ENCODE data around the gene TEX50.
"Not testable (repeated sequence)": the region's sequence is repeated elsewhere in the genome, so short reads cannot be mapped to it uniquely, and the experiment has no call there.

The TEX50 gene

DNA sequence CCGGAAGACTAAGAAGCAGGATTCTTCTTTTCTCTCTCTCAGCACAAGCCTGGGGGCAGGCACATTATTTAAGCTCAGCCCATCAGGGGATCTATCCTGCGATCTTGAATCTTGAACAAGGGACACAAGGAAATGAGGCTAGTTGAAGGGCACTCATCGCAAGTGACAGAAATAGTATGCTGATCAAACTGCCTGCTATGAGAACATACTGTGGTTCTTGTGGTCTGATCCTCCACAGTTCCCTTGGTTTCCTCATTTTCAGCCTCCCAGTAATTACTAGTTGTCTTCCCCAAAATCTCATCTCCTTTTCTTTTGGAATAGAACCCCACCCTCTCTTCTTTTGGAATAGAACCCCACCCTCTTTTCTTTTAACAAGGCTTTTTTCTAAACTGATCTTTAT is 28.0 kb downstream of the TEX50 start:
- Histone ChIP-seq H3K4me1 (ENCODE audit: control insufficient read depth, insufficient read depth, low read length, poor library complexity, severe bottlenecking) (no peaks in the 10 kb centered on the region), H3K9me3 (ENCODE audit: control insufficient read depth, low read length) (no peaks in the 10 kb centered on the region), H3K27ac (ENCODE audit: low read depth, low read length, severe bottlenecking) (no peak overlapping the region), H3K4me3 (ENCODE audit: extremely low read depth, insufficient read depth, low read length, poor library complexity, severe bottlenecking) (no peak overlapping the region), H3K36me3 (ENCODE audit: control insufficient read depth, insufficient read depth, low read length) (no peaks in the 10 kb centered on the region)
- 93% methylated on average over 3 of the region's 3 CpGs; no CpG with 5 or more reads in 1 of the 2 experiments for WGBS, 2 experiments (ENCODE audit: insufficient coverage in 2 of 2)

GRCh38 chr1:173666646-173667045 is 31.5 kb downstream of the TEX50 start:
- no peak overlapping the region for H3K27ac ChIP-seq (ENCODE audit: low read depth, low read length, severe bottlenecking)

GRCh38 chr1:173669491-173669941 is 34.4 kb downstream of the TEX50 start, which contains the start of gene ANKRD45:
ANKRD45 (minus strand) TSS chr1:173669851; CDS start chr1:173659418, 10,433 bp downstream.
- H3K4me1 ChIP-seq (ENCODE audit: control insufficient read depth, insufficient read depth, low read length, poor library complexity, severe bottlenecking) = no peaks in the 10 kb centered on the region
- WGBS, 2 experiments (ENCODE audit: insufficient coverage in 2 of 2) = 6 to 10% methylated on average over 16 to 22 of the region's 33 CpGs

More at GRCh38 chr1:173666646-173667045, 31.5 kb downstream of the TEX50 start:
- H3K4me3 ChIP-seq (ENCODE audit: extremely low read depth, insufficient read depth, low read length, poor library complexity, severe bottlenecking) = no peak overlapping the region
- no peaks in the 10 kb centered on the region for H3K36me3 ChIP-seq (ENCODE audit: control insufficient read depth, insufficient read depth, low read length)
- WGBS, 2 experiments (ENCODE audit: insufficient coverage in 2 of 2) = 100% methylated on average over 1 of the region's 3 CpGs
- no peaks in the 10 kb centered on the region for H3K4me1 ChIP-seq (ENCODE audit: control insufficient read depth, insufficient read depth, low read length, poor library complexity, severe bottlenecking)
- no peaks in the 10 kb centered on the region for H3K9me3 ChIP-seq (ENCODE audit: control insufficient read depth, low read length)

DNA sequence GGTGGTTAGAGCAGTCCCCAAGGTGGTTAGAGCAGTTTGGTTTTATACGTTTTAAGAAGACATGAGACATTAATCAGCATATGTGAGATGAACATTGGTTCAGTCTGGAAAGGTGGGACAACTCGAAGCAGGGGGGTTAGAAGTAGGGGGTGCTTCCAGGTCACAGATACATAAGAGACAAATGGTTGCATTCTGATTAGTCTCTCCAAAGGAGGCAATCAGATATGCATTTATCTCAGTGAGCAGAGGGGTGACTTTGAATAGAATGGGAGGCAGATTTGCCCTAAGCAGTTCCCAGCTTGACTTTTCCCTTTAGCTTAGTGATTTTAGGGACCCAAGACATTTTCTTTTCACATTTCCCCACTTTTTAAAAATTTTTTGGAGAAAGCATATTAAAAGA is 39.4 kb downstream of the TEX50 start:
- H3K27ac ChIP-seq (ENCODE audit: low read depth, low read length, severe bottlenecking); H3K4me1 ChIP-seq (ENCODE audit: control insufficient read depth, insufficient read depth, low read length, poor library complexity, severe bottlenecking); H3K4me3 ChIP-seq (ENCODE audit: extremely low read depth, insufficient read depth, low read length, poor library complexity, severe bottlenecking); H3K36me3 ChIP-seq (ENCODE audit: control insufficient read depth, insufficient read depth, low read length); H3K9me3 ChIP-seq (ENCODE audit: control insufficient read depth, low read length): not testable (repeated sequence)
- WGBS, 2 experiments (ENCODE audit: insufficient coverage in 2 of 2) = 93 to 100% methylated on average over 1 to 2 of the region's 2 CpGs

More at GRCh38 chr1:173669491-173669941, 34.4 kb downstream of the TEX50 start, which contains the start of gene ANKRD45:
- Histone ChIP-seq H3K9me3 (ENCODE audit: control insufficient read depth, low read length) (no peaks in the 10 kb centered on the region), H3K36me3 (ENCODE audit: control insufficient read depth, insufficient read depth, low read length) (no peaks in the 10 kb centered on the region), H3K27ac (ENCODE audit: low read depth, low read length, severe bottlenecking) (no peak within 1 kb of the TSS), H3K4me3 (ENCODE audit: extremely low read depth, insufficient read depth, low read length, poor library complexity, severe bottlenecking) (peak within 1 kb of the TSS; percentile 42)

GRCh38 chr1:173680152-173680551 is 45.0 kb downstream of the TEX50 start:
- H3K4me1 ChIP-seq (ENCODE audit: control insufficient read depth, insufficient read depth, low read length, poor library complexity, severe bottlenecking); H3K4me3 ChIP-seq (ENCODE audit: extremely low read depth, insufficient read depth, low read length, poor library complexity, severe bottlenecking); H3K27ac ChIP-seq (ENCODE audit: low read depth, low read length, severe bottlenecking); H3K36me3 ChIP-seq (ENCODE audit: control insufficient read depth, insufficient read depth, low read length); H3K9me3 ChIP-seq (ENCODE audit: control insufficient read depth, low read length): not testable (repeated sequence)
- 77 to 80% methylated on average over 1 to 2 of the region's 5 CpGs for WGBS, 2 experiments (ENCODE audit: insufficient coverage in 2 of 2)

GRCh38 chr1:173682184-173682583 is 47.0 kb downstream of the TEX50 start:
- Histone ChIP-seq H3K27ac (ENCODE audit: low read depth, low read length, severe bottlenecking) (no peak overlapping the region), H3K4me3 (ENCODE audit: extremely low read depth, insufficient read depth, low read length, poor library complexity, severe bottlenecking) (no peak overlapping the region), H3K9me3 (ENCODE audit: control insufficient read depth, low read length) (no peaks in the 10 kb centered on the region), H3K36me3 (ENCODE audit: control insufficient read depth, insufficient read depth, low read length) (no peaks in the 10 kb centered on the region), H3K4me1 (ENCODE audit: control insufficient read depth, insufficient read depth, low read length, poor library complexity, severe bottlenecking) (no peaks in the 10 kb centered on the region)

DNA sequence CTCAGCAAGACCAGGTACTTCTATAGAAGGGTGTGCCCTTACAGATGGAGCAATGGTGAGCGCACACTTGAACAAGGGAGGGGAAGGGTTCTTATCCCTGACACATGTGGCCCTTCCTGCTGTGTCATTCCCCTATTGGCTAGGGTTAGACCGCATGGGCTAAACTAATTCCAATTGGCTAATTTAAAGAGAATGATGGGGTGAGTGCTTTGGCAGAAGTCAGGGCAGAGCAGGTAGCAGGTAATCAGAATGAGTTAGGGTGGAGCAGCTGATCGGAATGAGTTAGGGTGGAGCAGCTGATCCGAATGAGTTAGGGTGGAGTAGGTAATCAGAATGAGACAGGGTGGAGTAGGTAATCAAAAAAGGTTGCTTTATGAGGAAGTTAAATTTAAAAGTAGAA is 48.7 kb downstream of the TEX50 start:
- not testable (repeated sequence) for H3K27ac ChIP-seq (ENCODE audit: low read depth, low read length, severe bottlenecking); H3K36me3 ChIP-seq (ENCODE audit: control insufficient read depth, insufficient read depth, low read length); H3K4me3 ChIP-seq (ENCODE audit: extremely low read depth, insufficient read depth, low read length, poor library complexity, severe bottlenecking); H3K9me3 ChIP-seq (ENCODE audit: control insufficient read depth, low read length); H3K4me1 ChIP-seq (ENCODE audit: control insufficient read depth, insufficient read depth, low read length, poor library complexity, severe bottlenecking)
- 82 to 97% methylated on average over 2 to 3 of the region's 4 CpGs for WGBS, 2 experiments (ENCODE audit: insufficient coverage in 2 of 2)

GRCh38 chr1:173685121-173685520 is 50.0 kb downstream of the TEX50 start:
- not testable (repeated sequence) for H3K27ac ChIP-seq (ENCODE audit: low read depth, low read length, severe bottlenecking); H3K36me3 ChIP-seq (ENCODE audit: control insufficient read depth, insufficient read depth, low read length); H3K9me3 ChIP-seq (ENCODE audit: control insufficient read depth, low read length); H3K4me1 ChIP-seq (ENCODE audit: control insufficient read depth, insufficient read depth, low read length, poor library complexity, severe bottlenecking); H3K4me3 ChIP-seq (ENCODE audit: extremely low read depth, insufficient read depth, low read length, poor library complexity, severe bottlenecking)
- WGBS, 2 experiments (ENCODE audit: insufficient coverage in 2 of 2) = 83 to 100% methylated on average over 1 to 2 of the region's 3 CpGs
